ENCODE measurements around the gene WWOX.

WWOX gene

GRCh38 chr16:78283548-78284251, 184.2 kb downstream of the WWOX start:
- Histone ChIP-seq H3K27ac (no peak overlapping the region), H3K4me3 (no peak overlapping the region)
- TF ChIP-seq CTCF (IDR thresholded peaks at IDR 0.05), result no peak
- no peak for DNase-seq (ENCODE audit: low spot score)

- H3K4me3 ChIP-seq, result no peak overlapping the region
Measured at GRCh38 chr16:78284326-78284725, 184.9 kb downstream of the WWOX start.

GRCh38 chr16:78284957-78285434, 185.5 kb downstream of the WWOX start:
- no peak for TF ChIP-seq CTCF (IDR thresholded peaks at IDR 0.05)
- no peak for DNase-seq (ENCODE audit: low spot score)
- H3K27ac ChIP-seq, result no peak overlapping the region
- no peak overlapping the region for H3K4me3 ChIP-seq

More at GRCh38 chr16:78284326-78284725, 184.9 kb downstream of the WWOX start:
- DNase-seq (ENCODE audit: low spot score), result no peak
- TF ChIP-seq CTCF (IDR thresholded peaks at IDR 0.05), result no peak
- no peak overlapping the region for H3K27ac ChIP-seq

- TF ChIP-seq CTCF (IDR thresholded peaks at IDR 0.05), result no peak
- no peak for DNase-seq (ENCODE audit: low spot score)
- Histone ChIP-seq H3K27ac (no peak overlapping the region), H3K4me3 (no peak overlapping the region)
Measured at GRCh38 chr16:78285437-78285922, 186.0 kb downstream of the WWOX start.

- DNase-seq (ENCODE audit: low spot score), result no peak
- no peak for TF ChIP-seq CTCF (IDR thresholded peaks at IDR 0.05)
- H3K27ac ChIP-seq, result no peak overlapping the region
- H3K4me3 ChIP-seq, result no peak overlapping the region
Measured at GRCh38 chr16:78286065-78286464, 186.6 kb downstream of the WWOX start.

GRCh38 chr16:78288888-78289287, 189.4 kb downstream of the WWOX start:
- Histone ChIP-seq H3K27ac (peak overlapping the region; percentile 19 to 73), H3K4me3 (peak overlapping the region; percentile 20)
- TF ChIP-seq CTCF (IDR thresholded peaks at IDR 0.05), result no peak
- no peak for DNase-seq (ENCODE audit: low spot score)

GRCh38 chr16:78289373-78289772, 189.9 kb downstream of the WWOX start:
- DNase-seq (ENCODE audit: low spot score), result no peak
- Histone ChIP-seq H3K27ac (peak overlapping the region in 1 of 2 donors; percentile 73), H3K4me3 (peak overlapping the region; percentile 20)
- TF ChIP-seq CTCF (IDR thresholded peaks at IDR 0.05), result no peak

Measured in coronary artery (tissue), 2 donors.